ENCODE data around the gene LRRC52.

The LRRC52 gene

GRCh38 chr1:165501970-165502348 lies 41.8 kb upstream of the LRRC52 start:
- no peak overlapping the region for H3K4me3 ChIP-seq (ENCODE audit: low read depth, low read length)
- TF ChIP-seq, protein P1, sequence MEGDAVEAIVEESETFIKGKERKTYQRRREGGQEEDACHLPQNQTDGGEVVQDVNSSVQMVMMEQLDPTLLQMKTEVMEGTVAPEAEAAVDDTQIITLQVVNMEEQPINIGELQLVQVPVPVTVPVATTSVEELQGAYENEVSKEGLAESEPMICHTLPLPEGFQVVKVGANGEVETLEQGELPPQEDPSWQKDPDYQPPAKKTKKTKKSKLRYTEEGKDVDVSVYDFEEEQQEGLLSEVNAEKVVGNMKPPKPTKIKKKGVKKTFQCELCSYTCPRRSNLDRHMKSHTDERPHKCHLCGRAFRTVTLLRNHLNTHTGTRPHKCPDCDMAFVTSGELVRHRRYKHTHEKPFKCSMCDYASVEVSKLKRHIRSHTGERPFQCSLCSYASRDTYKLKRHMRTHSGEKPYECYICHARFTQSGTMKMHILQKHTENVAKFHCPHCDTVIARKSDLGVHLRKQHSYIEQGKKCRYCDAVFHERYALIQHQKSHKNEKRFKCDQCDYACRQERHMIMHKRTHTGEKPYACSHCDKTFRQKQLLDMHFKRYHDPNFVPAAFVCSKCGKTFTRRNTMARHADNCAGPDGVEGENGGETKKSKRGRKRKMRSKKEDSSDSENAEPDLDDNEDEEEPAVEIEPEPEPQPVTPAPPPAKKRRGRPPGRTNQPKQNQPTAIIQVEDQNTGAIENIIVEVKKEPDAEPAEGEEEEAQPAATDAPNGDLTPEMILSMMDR (IDR thresholded peaks at IDR 0.05; ENCODE audit: borderline replicate concordance, insufficient read depth, low read depth, low read length): no peak

GRCh38 chr1:165507570-165507969 lies 36.2 kb upstream of the LRRC52 start:
- TF ChIP-seq, protein P1 (IDR thresholded peaks at IDR 0.05; ENCODE audit: borderline replicate concordance, insufficient read depth, low read depth, low read length): no peak
- no peak overlapping the region for H3K4me3 ChIP-seq (ENCODE audit: low read depth, low read length)

- H3K4me3 ChIP-seq (ENCODE audit: low read depth, low read length): no peak overlapping the region
- TF ChIP-seq, protein P1 (IDR thresholded peaks at IDR 0.05; ENCODE audit: borderline replicate concordance, insufficient read depth, low read depth, low read length): no peak
Observed at GRCh38 chr1:165508291-165508690, 35.5 kb upstream of the LRRC52 start.

DNA sequence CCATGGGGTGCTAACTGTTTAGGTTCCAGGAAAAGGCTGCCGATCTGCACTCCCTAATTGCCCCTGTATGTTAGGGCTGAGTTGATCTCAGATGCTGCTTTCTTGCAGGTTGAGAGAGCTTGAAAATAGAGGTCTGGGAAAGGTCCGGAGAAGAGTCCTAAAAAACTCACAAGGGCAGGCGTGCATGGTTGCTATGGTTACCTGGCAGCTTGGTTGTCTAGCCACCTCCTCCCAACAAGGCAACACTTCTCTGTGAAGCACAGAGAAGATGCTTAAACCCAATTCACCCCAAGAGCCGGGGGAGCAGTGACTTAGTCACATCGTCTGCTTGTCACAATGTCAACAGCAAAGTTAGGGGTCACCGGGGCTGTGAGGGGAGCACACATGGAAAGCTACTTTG lies 31.0 kb upstream of the LRRC52 start:
- TF ChIP-seq, protein P1 (IDR thresholded peaks at IDR 0.05; ENCODE audit: borderline replicate concordance, insufficient read depth, low read depth, low read length): no peak
- no peak overlapping the region for H3K4me3 ChIP-seq (ENCODE audit: low read depth, low read length)

- no peak overlapping the region for H3K4me3 ChIP-seq (ENCODE audit: low read depth, low read length)
- TF ChIP-seq, protein P1 (IDR thresholded peaks at IDR 0.05; ENCODE audit: borderline replicate concordance, insufficient read depth, low read depth, low read length): no peak
Observed at GRCh38 chr1:165516469-165516868, 27.3 kb upstream of the LRRC52 start.

DNA sequence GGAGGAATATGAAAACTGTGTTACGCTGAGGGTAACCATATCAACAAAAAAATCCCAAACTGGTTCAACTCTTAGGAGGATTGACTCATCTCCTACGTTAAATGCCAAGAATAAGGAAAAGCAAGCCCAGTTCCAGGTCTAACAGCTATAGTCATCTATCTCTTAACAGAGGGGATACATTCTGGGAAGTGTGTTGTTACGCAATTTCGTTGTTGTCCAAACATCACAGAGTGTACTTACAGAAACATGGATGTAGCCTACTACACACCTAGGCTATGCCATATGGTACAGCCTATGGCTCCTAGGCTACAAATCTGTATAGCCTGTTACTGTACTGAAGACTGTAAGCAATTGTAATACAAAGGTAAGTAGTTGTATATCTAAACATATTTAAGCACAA lies 23.2 kb upstream of the LRRC52 start:
- TF ChIP-seq, protein P1 (IDR thresholded peaks at IDR 0.05; ENCODE audit: borderline replicate concordance, insufficient read depth, low read depth, low read length): no peak
- no peak overlapping the region for H3K4me3 ChIP-seq (ENCODE audit: low read depth, low read length)

DNA sequence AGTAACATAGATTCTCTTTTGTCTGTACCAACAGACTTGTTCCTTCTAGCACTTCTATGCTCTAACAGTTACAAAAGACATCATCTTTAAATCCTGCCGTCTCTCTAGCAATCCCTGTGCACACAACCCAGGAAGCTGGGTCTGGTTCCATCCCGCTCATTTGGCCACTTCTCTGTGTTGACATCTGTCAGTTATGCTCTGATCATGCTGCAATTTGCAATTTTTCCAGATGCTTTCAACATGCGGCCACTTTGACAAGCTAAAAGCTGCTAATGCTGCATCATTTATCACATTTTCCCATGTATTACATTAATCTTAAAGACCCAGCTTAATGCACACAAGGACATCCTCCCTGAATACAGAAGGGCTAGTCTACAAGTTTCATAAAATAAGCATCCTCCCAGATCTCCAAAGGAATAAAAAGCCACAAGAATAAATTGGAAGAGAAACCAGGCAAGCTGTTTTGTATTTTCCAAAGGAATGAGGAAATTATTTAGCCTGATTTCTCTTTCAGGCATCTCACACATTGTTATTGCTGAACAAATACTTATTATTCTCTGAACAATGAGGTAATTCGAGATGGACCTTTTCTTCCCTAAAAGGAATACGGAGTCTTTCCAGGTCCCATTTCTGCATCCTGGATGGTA lies 19.0 kb upstream of the LRRC52 start:
- H3K4me3 ChIP-seq (ENCODE audit: low read depth, low read length): no peak overlapping the region
- TF ChIP-seq, protein P1 (IDR thresholded peaks at IDR 0.05; ENCODE audit: borderline replicate concordance, insufficient read depth, low read depth, low read length): no peak
